Measurements from ENCODE around the gene PTGER2. TPM values are rescaled to one million over a fixed set of nuclear protein-coding genes. Genes with fewer than 3 reads are reported as not detected.

Gene PTGER2
- polyA plus RNA-seq, 4 donors, result 0.45 to 5.1 (median 2.9) TPM

Other genes with a start within 250 kb of the PTGER2 start
- 10 to 100 TPM in 1 of 4 donors, 1 to 10 TPM in 3; 2.2 to 18.2 (median 3.6) TPM for gene NID2, start 245.3 kb upstream of the PTGER2 start, polyA plus RNA-seq
- 1 to 10 TPM in 1 of 4 donors, under 1 TPM in 1, not detected in 2; 0.25 to 6.6 TPM for gene PTGDR, start 46.6 kb upstream of the PTGER2 start, polyA plus RNA-seq
- 10 to 100 TPM in 1 of 4 donors, 1 to 10 TPM in 1, under 1 TPM in 2; 0.81 to 14.2 (median 2.0) TPM for gene TXNDC16, start 238.2 kb downstream of the PTGER2 start, polyA plus RNA-seq
- 1 to 10 TPM in 1 of 4 donors, under 1 TPM in 1, not detected in 2; 0.72 to 2.0 TPM for gene GPR137C, start 238.5 kb downstream of the PTGER2 start, polyA plus RNA-seq